ENCODE data around the gene TOR3A. TPM values are rescaled to one million over a fixed set of nuclear protein-coding genes. Genes with fewer than 3 reads are reported as not detected.

The TOR3A gene
- total and polyA plus RNA-seq, 10 of the 15 experiments (the other 5 are each of a cell fraction or from before 2014, with no cell fraction given): 8.6 to 87.9 (median 46.3) TPM

DNA sequence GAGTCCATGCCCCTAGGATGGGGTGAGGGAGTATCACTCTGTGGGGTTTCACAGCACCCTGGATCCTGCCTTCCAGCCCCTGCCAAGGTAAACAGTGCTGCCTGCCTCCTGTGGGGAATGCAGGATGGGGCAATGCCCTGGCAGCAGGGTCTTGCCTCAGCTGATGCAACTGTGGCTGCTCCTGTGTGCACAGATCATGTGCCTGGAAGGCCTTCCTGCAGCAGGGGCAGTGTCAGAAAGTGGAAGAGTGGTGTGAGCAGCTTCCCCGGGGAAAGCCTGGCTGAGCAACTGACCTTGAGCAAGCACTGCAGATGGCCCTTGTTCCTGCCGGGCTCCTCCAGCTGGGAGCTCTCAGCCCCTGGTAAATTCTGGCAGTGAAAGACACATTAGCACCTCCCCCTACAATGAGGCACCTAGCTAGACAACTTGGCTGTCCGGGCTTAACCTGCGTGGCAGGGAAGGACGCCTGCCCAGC is 9.9 kb downstream of the TOR3A start:
- DNase-seq (ENCODE audit: low read depth, low spot score) (no peak), FAIRE-seq (no peak)
- POLR2A ChIA-PET: interaction anchor here (0.9 kb wide), 1 partner anchor 64 kb away, joined by 3 read pairs; no protein-coding TSS in a partner anchor

More for the DNA sequence above, 9.9 kb downstream of the TOR3A start:
- no peaks in the 10 kb centered on the region for H3K27me3 ChIP-seq (replicated peaks in 1 of 2; ENCODE audit: control insufficient read depth in 2 of 2, insufficient read depth in 2 of 2, low read length in 1 of 2)
- TF ChIP-seq, protein P1, sequence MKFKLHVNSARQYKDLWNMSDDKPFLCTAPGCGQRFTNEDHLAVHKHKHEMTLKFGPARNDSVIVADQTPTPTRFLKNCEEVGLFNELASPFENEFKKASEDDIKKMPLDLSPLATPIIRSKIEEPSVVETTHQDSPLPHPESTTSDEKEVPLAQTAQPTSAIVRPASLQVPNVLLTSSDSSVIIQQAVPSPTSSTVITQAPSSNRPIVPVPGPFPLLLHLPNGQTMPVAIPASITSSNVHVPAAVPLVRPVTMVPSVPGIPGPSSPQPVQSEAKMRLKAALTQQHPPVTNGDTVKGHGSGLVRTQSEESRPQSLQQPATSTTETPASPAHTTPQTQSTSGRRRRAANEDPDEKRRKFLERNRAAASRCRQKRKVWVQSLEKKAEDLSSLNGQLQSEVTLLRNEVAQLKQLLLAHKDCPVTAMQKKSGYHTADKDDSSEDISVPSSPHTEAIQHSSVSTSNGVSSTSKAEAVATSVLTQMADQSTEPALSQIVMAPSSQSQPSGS (IDR thresholded peaks at IDR 0.05; ENCODE audit: low read length): no peak
- TF ChIP-seq TARDBP (IDR thresholded peaks at IDR 0.05; ENCODE audit: borderline replicate concordance): no peak
- TF ChIP-seq, protein P2, sequence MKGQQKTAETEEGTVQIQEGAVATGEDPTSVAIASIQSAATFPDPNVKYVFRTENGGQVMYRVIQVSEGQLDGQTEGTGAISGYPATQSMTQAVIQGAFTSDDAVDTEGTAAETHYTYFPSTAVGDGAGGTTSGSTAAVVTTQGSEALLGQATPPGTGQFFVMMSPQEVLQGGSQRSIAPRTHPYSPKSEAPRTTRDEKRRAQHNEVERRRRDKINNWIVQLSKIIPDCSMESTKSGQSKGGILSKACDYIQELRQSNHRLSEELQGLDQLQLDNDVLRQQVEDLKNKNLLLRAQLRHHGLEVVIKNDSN (IDR thresholded peaks at IDR 0.05; ENCODE audit: borderline replicate concordance, extremely low read length, insufficient read depth, low read depth, low read length): no peak
- TF ChIP-seq SIX5 (IDR thresholded peaks at IDR 0.05; ENCODE audit: low read depth, low read length, severe bottlenecking): no peak
- no peak for TF ChIP-seq DPF2 (IDR thresholded peaks at IDR 0.05)
- no peak for TF ChIP-seq SUZ12 (IDR thresholded peaks at IDR 0.05; ENCODE audit: unreplicated experiment)
- TF ChIP-seq JUND (IDR thresholded peaks at IDR 0.05; ENCODE audit: low read depth, low read length): no peak
- TF ChIP-seq, protein P3, sequence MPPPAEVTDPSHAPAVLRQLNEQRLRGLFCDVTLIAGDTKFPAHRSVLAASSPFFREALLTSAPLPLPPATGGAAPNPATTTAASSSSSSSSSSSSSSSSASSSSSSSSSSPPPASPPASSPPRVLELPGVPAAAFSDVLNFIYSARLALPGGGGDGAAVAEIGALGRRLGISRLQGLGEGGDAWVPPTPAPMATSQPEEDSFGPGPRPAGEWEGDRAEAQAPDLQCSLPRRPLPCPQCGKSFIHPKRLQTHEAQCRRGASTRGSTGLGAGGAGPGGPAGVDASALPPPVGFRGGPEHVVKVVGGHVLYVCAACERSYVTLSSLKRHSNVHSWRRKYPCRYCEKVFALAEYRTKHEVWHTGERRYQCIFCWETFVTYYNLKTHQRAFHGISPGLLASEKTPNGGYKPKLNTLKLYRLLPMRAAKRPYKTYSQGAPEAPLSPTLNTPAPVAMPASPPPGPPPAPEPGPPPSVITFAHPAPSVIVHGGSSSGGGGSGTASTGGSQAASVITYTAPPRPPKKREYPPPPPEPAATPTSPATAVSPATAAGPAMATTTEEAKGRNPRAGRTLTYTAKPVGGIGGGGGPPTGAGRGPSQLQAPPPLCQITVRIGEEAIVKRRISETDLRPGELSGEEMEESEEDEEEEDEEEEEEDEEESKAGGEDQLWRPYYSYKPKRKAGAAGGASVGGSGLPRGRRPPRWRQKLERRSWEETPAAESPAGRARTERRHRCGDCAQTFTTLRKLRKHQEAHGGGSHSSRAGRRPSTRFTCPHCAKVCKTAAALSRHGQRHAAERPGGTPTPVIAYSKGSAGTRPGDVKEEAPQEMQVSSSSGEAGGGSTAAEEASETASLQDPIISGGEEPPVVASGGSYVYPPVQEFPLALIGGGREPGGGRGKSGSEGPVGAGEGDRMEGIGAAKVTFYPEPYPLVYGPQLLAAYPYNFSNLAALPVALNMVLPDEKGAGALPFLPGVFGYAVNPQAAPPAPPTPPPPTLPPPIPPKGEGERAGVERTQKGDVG (CRISPR knock-in tag; IDR thresholded peaks at IDR 0.05): no peak
- TF ChIP-seq SMAD1 (IDR thresholded peaks at IDR 0.05; ENCODE audit: low read depth, partially characterized antibody): no peak
- CTCF ChIA-PET: interaction anchor here (1.1 kb wide), 1 partner anchor 29 kb away, joined by 3 read pairs; no protein-coding TSS in a partner anchor
- 99% methylated on average over 5 of the region's 5 CpGs for WGBS (ENCODE audit: insufficient coverage, insufficient replicate concordance, low lambda C conversion rate, missing lambda C conversion rate)
- no peak overlapping the region for H3K4me2 ChIP-seq (ENCODE audit: control insufficient read depth, insufficient read depth)
- no peak overlapping the region for H3K9ac ChIP-seq (ENCODE audit: control insufficient read depth, insufficient read depth, low read length)
- no peak overlapping the region for H3K4me3 ChIP-seq
- in situ Hi-C loops (cut with MboI): loop anchor here (25.0 kb wide), 1 partner anchor 721 kb away; no protein-coding TSS in a partner anchor
- H4K20me1 ChIP-seq (ENCODE audit: control insufficient read depth, insufficient read depth): no peaks in the 10 kb centered on the region
- ATAC-seq: no peak
- no TSS peak for BruUV-seq (replicated peaks)
- intact Hi-C loops (cut with micrococcal nuclease; ENCODE audit: unreplicated experiment): no loop called here
- H3K79me2 ChIP-seq (ENCODE audit: control insufficient read depth, insufficient read depth, low read length): peaks cover 8% of the 10 kb centered on the region
- H3K36me3 ChIP-seq (ENCODE audit: control insufficient read depth in 2 of 2, insufficient read depth in 2 of 2, low read length in 1 of 2): peaks cover 29 to 35% of the 10 kb centered on the region in 2 experiments
- RAD21 ChIA-PET (ENCODE audit: unreplicated experiment): no interaction called here
- no peak overlapping the region for H3K27ac ChIP-seq (ENCODE audit: control insufficient read depth, insufficient read depth)
- no peak overlapping the region for H2AFZ ChIP-seq (ENCODE audit: control insufficient read depth, low read depth, low read length)
- H3K4me1 ChIP-seq (ENCODE audit: control insufficient read depth, insufficient read depth, low read length): peaks cover 19% of the 10 kb centered on the region
- SMC1A ChIA-PET (ENCODE audit: uncharacterized antibody, unreplicated experiment): interaction anchor here (1.4 kb wide), 1 partner anchor 11 kb away, joined by 3 read pairs; no protein-coding TSS in a partner anchor
- H3K9me3 ChIP-seq (replicated peaks; ENCODE audit: control insufficient read depth, insufficient read depth, low read length): no peaks in the 10 kb centered on the region
